Measurements from ENCODE around the gene ZFP57. TPM values are rescaled to one million over a fixed set of nuclear protein-coding genes. Genes with fewer than 3 reads are reported as not detected.

ZFP57 gene
- total and polyA plus RNA-seq, 9 donors, result 0.13 to 0.25 (median 0.24) TPM; not detected in 6

- H3K9me3 ChIP-seq, result no peaks in the 10 kb centered on the region
- 83 to 87% (median 84%) methylated on average over 8 of the region's 8 CpGs for WGBS, 3 donors
- intact Hi-C loops (cut with DNase I), result no loop called here
- no peak for DNase-seq
- H3K36me3 ChIP-seq, result no peaks in the 10 kb centered on the region
- H3K27me3 ChIP-seq, result no peaks in the 10 kb centered on the region
- H3K4me3 ChIP-seq, result no peak overlapping the region
- H3K4me1 ChIP-seq (ENCODE audit: insufficient read depth), result no peaks in the 10 kb centered on the region
- no peak overlapping the region for H3K27ac ChIP-seq
- TF ChIP-seq CTCF (IDR thresholded peaks at IDR 0.05) (no peak), EP300 (IDR thresholded peaks at IDR 0.05) (no peak), POLR2A (IDR thresholded peaks at IDR 0.05) (no peak)
Measured at GRCh38 chr6:29681811-29682210, 859 bp upstream of the ZFP57 start.

GRCh38 chr6:29680416-29680815 is 536 bp downstream of the ZFP57 start:
- Histone ChIP-seq H3K4me3 (no peak overlapping the region), H3K27me3 (no peaks in the 10 kb centered on the region), H3K9me3 (no peaks in the 10 kb centered on the region), H3K36me3 (no peaks in the 10 kb centered on the region), H3K27ac (no peak overlapping the region), H3K4me1 (ENCODE audit: insufficient read depth) (no peaks in the 10 kb centered on the region)
- TF ChIP-seq POLR2A (IDR thresholded peaks at IDR 0.05) (no peak), CTCF (IDR thresholded peaks at IDR 0.05) (no peak), EP300 (IDR thresholded peaks at IDR 0.05) (no peak)
- DNase-seq, result no peak
- intact Hi-C loops (cut with DNase I), result no loop called here
- WGBS, 3 donors, result 51 to 93% (median 65%) methylated on average over 21 to 24 of the region's 24 CpGs

DNA sequence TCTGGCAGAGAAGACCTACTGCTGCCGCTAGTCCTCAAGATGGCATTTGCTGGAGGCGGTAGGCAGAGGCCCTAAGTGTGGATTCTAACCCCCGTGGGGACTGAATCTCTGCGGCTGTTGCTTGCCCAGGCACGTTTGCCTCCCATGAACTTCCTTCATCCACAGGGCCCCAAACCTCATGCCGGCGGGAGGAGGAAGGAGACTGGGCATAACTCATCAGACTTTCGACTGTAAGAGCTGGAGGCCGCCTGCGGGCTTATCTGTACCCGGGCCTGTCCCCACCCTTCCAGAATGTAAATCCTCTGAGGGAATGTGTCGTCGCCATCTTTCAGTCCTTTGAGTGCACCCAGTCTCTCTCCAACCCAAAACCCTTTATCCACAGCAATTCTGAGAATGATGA is 990 bp downstream of the ZFP57 start:
- intact Hi-C loops (cut with DNase I), result no loop called here
- H3K4me3 ChIP-seq, result no peak overlapping the region
- no peaks in the 10 kb centered on the region for H3K36me3 ChIP-seq
- H3K27me3 ChIP-seq, result no peaks in the 10 kb centered on the region
- H3K4me1 ChIP-seq (ENCODE audit: insufficient read depth), result no peaks in the 10 kb centered on the region
- 56 to 68% (median 58%) methylated on average over 13 of the region's 13 CpGs for WGBS, 3 donors
- H3K9me3 ChIP-seq, result no peaks in the 10 kb centered on the region
- no peak for TF ChIP-seq POLR2A (IDR thresholded peaks at IDR 0.05)
- no peak for TF ChIP-seq CTCF (IDR thresholded peaks at IDR 0.05)
- TF ChIP-seq EP300 (IDR thresholded peaks at IDR 0.05), result no peak
- no peak overlapping the region for H3K27ac ChIP-seq
- DNase-seq, result no peak

DNA sequence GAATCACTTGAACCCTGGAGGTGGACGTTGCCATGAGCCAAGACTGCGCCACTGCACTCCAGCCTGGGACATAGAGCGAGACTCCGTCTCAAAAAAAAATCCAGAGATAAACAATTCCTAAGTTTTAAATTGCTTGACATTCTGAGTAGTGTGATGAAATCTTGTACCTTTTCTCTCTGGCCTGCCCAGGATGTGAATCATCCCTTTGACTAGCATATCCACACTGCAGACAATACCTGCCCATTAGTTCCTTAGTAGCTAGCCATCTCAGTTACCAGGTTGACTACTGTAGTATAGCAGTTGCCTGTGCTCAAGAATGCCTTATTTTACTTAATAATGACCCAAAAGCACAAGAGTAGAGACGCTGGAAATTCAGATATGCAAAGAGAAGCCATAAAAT is 2.8 kb downstream of the ZFP57 start:
- DNase-seq, result no peak
- 77 to 84% (median 81%) methylated on average over 5 of the region's 5 CpGs for WGBS, 3 donors
- no peak for TF ChIP-seq POLR2A (IDR thresholded peaks at IDR 0.05)
- Histone ChIP-seq H3K4me1 (ENCODE audit: insufficient read depth) (no peaks in the 10 kb centered on the region), H3K27me3 (no peaks in the 10 kb centered on the region), H3K4me3 (no peak overlapping the region), H3K27ac (no peak overlapping the region), H3K36me3 (no peaks in the 10 kb centered on the region), H3K9me3 (no peaks in the 10 kb centered on the region)
- intact Hi-C loops (cut with DNase I), result no loop called here

GRCh38 chr6:29676981-29677601 is 3.9 kb downstream of the ZFP57 start:
- intact Hi-C loops (cut with DNase I), result no loop called here
- 23 to 31% (median 28%) methylated on average over 2 of the region's 2 CpGs for WGBS, 3 donors
- TF ChIP-seq POLR2A (IDR thresholded peaks at IDR 0.05), result no peak
- no peak for TF ChIP-seq CTCF (IDR thresholded peaks at IDR 0.05)
- no peak for TF ChIP-seq EP300 (IDR thresholded peaks at IDR 0.05)
- no peaks in the 10 kb centered on the region for H3K27me3 ChIP-seq
- DNase-seq, result no peak
- no peak overlapping the region for H3K27ac ChIP-seq
- H3K36me3 ChIP-seq, result no peaks in the 10 kb centered on the region
- H3K4me3 ChIP-seq, result no peak overlapping the region
- no peaks in the 10 kb centered on the region for H3K4me1 ChIP-seq (ENCODE audit: insufficient read depth)
- no peaks in the 10 kb centered on the region for H3K9me3 ChIP-seq

Measured in ovary (tissue), 9 donors.